ENCODE results near the gene IFI27L2.
A peak's percentile ranks its signal among the peaks of the same experiment; 100 is the strongest.

The IFI27L2 gene

GRCh38 chr14:94145902-94146527 is 16.6 kb upstream of the IFI27L2 start:
- peak; percentile 53 for DNase-seq

- no peak for DNase-seq
These were observed 15.4 kb upstream of the IFI27L2 start for GRCh38 chr14:94144765-94145164.

GRCh38 chr14:94143711-94144110 is 14.3 kb upstream of the IFI27L2 start:
- DNase-seq, result no peak

- DNase-seq, result no peak
These were observed 13.8 kb upstream of the IFI27L2 start for GRCh38 chr14:94143239-94143638.

GRCh38 chr14:94142836-94143235 is 13.4 kb upstream of the IFI27L2 start:
- no peak for DNase-seq

- DNase-seq, result no peak
These were observed 12.8 kb upstream of the IFI27L2 start for GRCh38 chr14:94142247-94142646.

- DNase-seq, result no peak
These were observed 10.0 kb upstream of the IFI27L2 start for GRCh38 chr14:94139421-94139820.

GRCh38 chr14:94139006-94139405 is 9.6 kb upstream of the IFI27L2 start:
- no peak for DNase-seq

GRCh38 chr14:94138251-94138650 is 8.8 kb upstream of the IFI27L2 start:
- no peak for DNase-seq

GRCh38 chr14:94136575-94137331 is 7.3 kb upstream of the IFI27L2 start:
- DNase-seq, result peak; percentile 66

- DNase-seq, result no peak
These were observed 6.1 kb upstream of the IFI27L2 start for GRCh38 chr14:94135476-94135875.

- DNase-seq, result peak; percentile 25
These were observed 3.0 kb upstream of the IFI27L2 start for GRCh38 chr14:94132285-94132887.

- DNase-seq, result peak; percentile 10
These were observed 482 bp upstream of the IFI27L2 start for GRCh38 chr14:94129758-94130414.

GRCh38 chr14:94128216-94128839 is 1.1 kb downstream of the IFI27L2 start:
- DNase-seq, result no peak

GRCh38 chr14:94127330-94127729 is 2.1 kb downstream of the IFI27L2 start:
- DNase-seq, result no peak

GRCh38 chr14:94126800-94127199 is 2.6 kb downstream of the IFI27L2 start:
- no peak for DNase-seq

- no peak for DNase-seq
These were observed 3.1 kb downstream of the IFI27L2 start for GRCh38 chr14:94126419-94126677.

GRCh38 chr14:94125659-94126418 is 3.6 kb downstream of the IFI27L2 start:
- DNase-seq, result no peak

GRCh38 chr14:94124582-94125377 is 4.6 kb downstream of the IFI27L2 start:
- no peak for DNase-seq

GRCh38 chr14:94123868-94124267 is 5.5 kb downstream of the IFI27L2 start:
- DNase-seq, result no peak

GRCh38 chr14:94123296-94123695 is 6.1 kb downstream of the IFI27L2 start:
- DNase-seq, result no peak

- DNase-seq, result no peak
These were observed 7.0 kb downstream of the IFI27L2 start for GRCh38 chr14:94122438-94122837.
